Fibroblast of the aortic adventitia (primary cell): ENCODE data around the gene FBLN1. TPM values are rescaled to one million over a fixed set of nuclear protein-coding genes. Genes with fewer than 3 reads are reported as not detected.

ENCODE experiments used
- DNase-seq: peaks from one replicate; pipeline ENCODE4 v3.0.0-alpha.2; 2010; ENCODE audit warnings: low read depth
- H3K4me3 ChIP-seq: 2 replicates; pipeline ENCODE4 v1.5.1; 2011; ENCODE audit warnings: low read depth, mild to moderate bottlenecking, control low read depth, low read length, moderate library complexity
- CTCF ChIP-seq: IDR thresholded peaks from 2 replicates; pipeline ENCODE4 v1.5.1; 2011; ENCODE audit warnings: mild to moderate bottlenecking, low read length, control low read depth, inconsistent platforms; ENCODE audit not compliant: insufficient read depth
- total RNA-seq: library from RNA; depleted of rRNA; stranded (reverse); fragments of >200 nt; gene quantifications from 2 replicates; pipeline ENCODE4 v1.2.3, GENCODE V29; 2012; ENCODE audit warnings: low replicate concordance

Gene FBLN1
- total RNA-seq, 1 donor: 561 TPM

DNA sequence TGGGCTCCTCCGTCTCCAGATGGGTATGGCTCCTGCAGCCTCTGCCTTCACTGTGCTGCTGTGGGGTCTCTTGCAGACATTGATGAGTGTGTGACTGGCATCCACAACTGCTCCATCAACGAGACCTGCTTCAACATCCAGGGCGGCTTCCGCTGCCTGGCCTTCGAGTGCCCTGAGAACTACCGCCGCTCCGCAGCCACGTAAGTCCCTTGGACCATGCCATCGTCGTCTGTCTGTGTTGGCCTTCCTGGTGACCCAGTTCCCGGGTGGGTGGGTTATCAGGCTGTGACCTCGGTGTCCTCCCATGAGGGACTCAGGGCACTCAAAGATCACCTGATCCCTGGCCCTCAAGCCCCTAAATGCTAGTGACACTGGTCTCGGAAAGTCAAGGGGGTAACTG is 47.7 kb downstream of the FBLN1 start:
- H3K4me3 ChIP-seq: no peak overlapping the region
- no peak for DNase-seq
- TF ChIP-seq CTCF: no peak

DNA sequence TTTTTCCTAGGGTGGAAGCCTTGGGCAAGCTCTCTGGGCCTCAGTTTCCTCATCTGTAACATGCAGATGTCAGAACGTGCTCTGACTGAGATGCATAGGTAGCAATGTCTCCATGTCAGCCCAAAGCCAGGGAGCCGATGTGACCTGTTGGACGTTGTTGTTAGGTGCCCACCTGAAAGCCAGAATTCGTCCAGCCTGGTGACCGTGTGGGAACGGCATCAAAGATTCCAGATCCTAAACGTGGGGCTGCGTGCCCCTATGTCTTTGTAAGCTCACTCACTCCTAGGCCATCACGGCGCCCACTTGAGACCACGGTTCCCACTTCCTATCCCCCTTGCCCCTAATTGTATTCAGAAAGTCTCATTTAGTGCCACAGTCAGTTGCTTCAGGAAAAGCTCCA is 48.2 kb downstream of the FBLN1 start:
- TF ChIP-seq CTCF: no peak
- no peak overlapping the region for H3K4me3 ChIP-seq
- no peak for DNase-seq

- no peak for TF ChIP-seq CTCF
- H3K4me3 ChIP-seq: no peak overlapping the region
- no peak for DNase-seq
Observed at GRCh38 chr22:45551310-45552016, 48.8 kb downstream of the FBLN1 start.

GRCh38 chr22:45552017-45552411 is 49.3 kb downstream of the FBLN1 start:
- no peak for DNase-seq
- TF ChIP-seq CTCF: no peak

GRCh38 chr22:45552580-45553350 is 50.1 kb downstream of the FBLN1 start:
- peak; percentile 24 for TF ChIP-seq CTCF
- no peak overlapping the region for H3K4me3 ChIP-seq

More at GRCh38 chr22:45552017-45552411, 49.3 kb downstream of the FBLN1 start:
- no peak overlapping the region for H3K4me3 ChIP-seq

GRCh38 chr22:45553351-45554039 is 50.8 kb downstream of the FBLN1 start:
- H3K4me3 ChIP-seq: no peak overlapping the region
- DNase-seq: peak; percentile 95
- TF ChIP-seq CTCF: peak; percentile 97

More at GRCh38 chr22:45552580-45553350, 50.1 kb downstream of the FBLN1 start:
- peak; percentile 88 for DNase-seq
